Esophagus squamous epithelium (tissue), 5 donors: Measurements from ENCODE around the gene EFCAB6. TPM values are rescaled to one million over a fixed set of nuclear protein-coding genes. Genes with fewer than 3 reads are reported as not detected.

Experiments used
- DNase-seq: peaks from one replicate; lab custom pipeline; 2025; lab: John Stamatoyannopoulos, UW
- H3K27ac ChIP-seq, 4 donors: fragments of 200-600 bp; sonication (generic); one replicate each; pipeline ENCODE4 v1.5.1; 2016 to 2019; ENCODE audit warnings: mild to moderate bottlenecking in 1 of 4
- H3K27me3 ChIP-seq, 4 donors: fragments of 200-600 bp; sonication (generic); 1 replicate in 3 of 4; 2 replicates in 1 of 4; pipeline versions ENCODE4 v1.5.1 to v1.6.0; 2017 to 2021; ENCODE audit warnings: antibody characterized with exemption in 1 of 4
- H3K36me3 ChIP-seq, 3 donors: fragments of 200-600 bp; sonication (generic); one replicate each; pipeline ENCODE4 v1.5.1; 2016 to 2019
- H3K4me1 ChIP-seq, 3 donors: fragments of 200-600 bp; sonication (generic); one replicate each; pipeline ENCODE4 v1.5.1; 2017 to 2019
- H3K4me3 ChIP-seq, 4 donors: fragments of 200-600 bp; sonication (generic); 1 replicate in 3 of 4; 2 replicates in 1 of 4; pipeline ENCODE4 v1.5.1; 2016 to 2019; ENCODE audit warnings: mild to moderate bottlenecking in 2 of 4, moderate library complexity in 1 of 4
- H3K9me3 ChIP-seq, 3 donors: fragments of 200-600 bp; sonication (generic); one replicate each; pipeline ENCODE4 v1.5.1; 2016 to 2019
- CTCF ChIP-seq, 6 experiments: fragments of 450-650 bp in 4 of 6; fragments of 200-600 bp in 2 of 6; sonication (generic) in 2 of 6; IDR thresholded peaks; one replicate each; pipeline ENCODE4 v1.5.1; 2016 to 2019; ENCODE audit warnings: antibody characterized with exemption in 6 of 6, mild to moderate bottlenecking in 4 of 6, moderate library complexity in 4 of 6
- POLR2A ChIP-seq, 4 donors: fragments of 450-650 bp; IDR thresholded peaks; one replicate each; pipeline ENCODE4 v1.6.1; 2017; ENCODE audit warnings: antibody characterized with exemption in 4 of 4, mild to moderate bottlenecking in 4 of 4, moderate library complexity in 3 of 4
- WGBS, 2 donors: methylation state at CpG; one replicate each; pipeline ENCODE4 v1.1.5; 2018; 5-methylcytosine and 5-hydroxymethylcytosine counted together
- intact Hi-C: fragments of 100-400 bp; cut with DNase I; formaldehyde crosslinking; loops from one replicate; pipeline ENCODE4 v1.15.0; 2022
- total RNA-seq, 4 donors: library from RNA; depleted of rRNA; stranded (reverse); fragments of >200 nt; gene quantifications; one replicate each; pipeline ENCODE4 v1.1.0, GENCODE V29; 2016
- donor health status: DM: yes; HTN: yes; CAD: no.

EFCAB6 gene
- total RNA-seq, 4 donors from 2014 or later = 0.22 to 1.5 (median 0.90) TPM

- DNase-seq = no peak
- 87 to 91% methylated on average over 23 to 24 of the region's 28 CpGs for WGBS, 2 donors
- no peak overlapping the region for H3K27ac ChIP-seq
Observed at GRCh38 chr22:43637275-43638260, 174.5 kb downstream of the EFCAB6 start.

GRCh38 chr22:43636086-43636485, 176.0 kb downstream of the EFCAB6 start:
- intact Hi-C loops = no loop called here
- no peaks in the 10 kb centered on the region for H3K36me3 ChIP-seq
- no peak for TF ChIP-seq CTCF (IDR thresholded peaks at IDR 0.05)
- TF ChIP-seq POLR2A (IDR thresholded peaks at IDR 0.05) = no peak
- H3K4me1 ChIP-seq = no peaks in the 10 kb centered on the region
- no peak for DNase-seq
- peaks cover 0 to 21% (median 0%) of the 10 kb centered on the region in 3 donors for H3K9me3 ChIP-seq
- no peak overlapping the region for H3K27ac ChIP-seq
- H3K4me3 ChIP-seq = no peak overlapping the region
- H3K27me3 ChIP-seq = no peaks in the 10 kb centered on the region
- WGBS, 2 donors = 89 to 93% methylated on average over 13 of the region's 13 CpGs

More at GRCh38 chr22:43637275-43638260, 174.5 kb downstream of the EFCAB6 start:
- Histone ChIP-seq H3K4me1 (no peaks in the 10 kb centered on the region), H3K9me3 (peaks cover 0 to 21% (median 0%) of the 10 kb centered on the region in 3 donors), H3K36me3 (no peaks in the 10 kb centered on the region), H3K4me3 (no peak overlapping the region), H3K27me3 (no peaks in the 10 kb centered on the region)
- intact Hi-C loops = no loop called here
- TF ChIP-seq CTCF (IDR thresholded peaks at IDR 0.05) (no peak), POLR2A (IDR thresholded peaks at IDR 0.05) (no peak)

- H3K4me1 ChIP-seq = no peaks in the 10 kb centered on the region
- intact Hi-C loops = no loop called here
- no peaks in the 10 kb centered on the region for H3K27me3 ChIP-seq
- no peak for TF ChIP-seq POLR2A (IDR thresholded peaks at IDR 0.05)
- no peak for TF ChIP-seq CTCF (IDR thresholded peaks at IDR 0.05)
- peaks cover 0 to 14% (median 0%) of the 10 kb centered on the region in 3 donors for H3K9me3 ChIP-seq
- 79 to 83% methylated on average over 1 to 5 of the region's 9 CpGs for WGBS, 2 donors
- no peak overlapping the region for H3K4me3 ChIP-seq
- DNase-seq = no peak
- H3K36me3 ChIP-seq = no peaks in the 10 kb centered on the region
- H3K27ac ChIP-seq = no peak overlapping the region
Observed at GRCh38 chr22:43635101-43635500, 177.0 kb downstream of the EFCAB6 start.

GRCh38 chr22:43634316-43634715, 177.8 kb downstream of the EFCAB6 start:
- WGBS, 2 donors = no CpG with 5 or more reads among the region's 4 CpGs
- H3K4me3 ChIP-seq = no peak overlapping the region
- H3K9me3 ChIP-seq = peaks cover 0 to 7% (median 0%) of the 10 kb centered on the region in 3 donors
- no peaks in the 10 kb centered on the region for H3K36me3 ChIP-seq
- intact Hi-C loops = no loop called here
- no peak overlapping the region for H3K27ac ChIP-seq
- no peaks in the 10 kb centered on the region for H3K4me1 ChIP-seq
- H3K27me3 ChIP-seq = no peaks in the 10 kb centered on the region
- no peak for TF ChIP-seq CTCF (IDR thresholded peaks at IDR 0.05)
- TF ChIP-seq POLR2A (IDR thresholded peaks at IDR 0.05) = no peak
- DNase-seq = no peak

- H3K9me3 ChIP-seq = peaks cover 0 to 1% (median 0%) of the 10 kb centered on the region in 3 donors
- H3K27ac ChIP-seq = no peak overlapping the region
- TF ChIP-seq POLR2A (IDR thresholded peaks at IDR 0.05) = no peak
- no peak for TF ChIP-seq CTCF (IDR thresholded peaks at IDR 0.05)
- WGBS, 2 donors = 61 to 81% methylated on average over 10 to 12 of the region's 13 CpGs
- DNase-seq = no peak
- intact Hi-C loops = no loop called here
- no peak overlapping the region for H3K4me3 ChIP-seq
- no peaks in the 10 kb centered on the region for H3K36me3 ChIP-seq
- H3K4me1 ChIP-seq = no peaks in the 10 kb centered on the region
- H3K27me3 ChIP-seq = no peaks in the 10 kb centered on the region
Observed at GRCh38 chr22:43633631-43634285, 178.3 kb downstream of the EFCAB6 start.
